Gastrocnemius medialis (tissue), 4 donors: ENCODE measurements around the gene PEMT. TPM values are rescaled to one million over a fixed set of nuclear protein-coding genes. Genes with fewer than 3 reads are reported as not detected.

Experiments used
- ATAC-seq, 2 donors: fragments of 150-250 bp; one replicate each; pipeline ENCODE4 v1.9.1; 2016
- DNase-seq, 2 donors: peaks; one replicate each; pipeline ENCODE4 v3.0.0-alpha.2; 2019
- H3K27ac ChIP-seq, 4 donors: fragments of 200-600 bp; sonication (generic); 1 replicate in 1 of 4; 2 replicates in 3 of 4; pipeline ENCODE4 v1.5.1; 2016 to 2018; ENCODE audit warnings: mild to moderate bottlenecking in 2 of 4, moderate library complexity in 1 of 4
- H3K27me3 ChIP-seq, 3 donors: fragments of 200-600 bp; sonication (generic) in 2 of 3; 1 replicate in 1 of 3; 2 replicates in 2 of 3; pipeline versions ENCODE4 v1.5.1 to v1.6.0; 2016 to 2019; ENCODE audit warnings: mild to moderate bottlenecking in 1 of 3, moderate library complexity in 1 of 3
- H3K36me3 ChIP-seq, 2 donors: fragments of 200-600 bp; sonication (generic) in 1 of 2; one replicate each; pipeline ENCODE4 v1.5.1; 2017 to 2018
- H3K4me1 ChIP-seq, 2 donors: fragments of 200-600 bp; sonication (generic) in 1 of 2; one replicate each; pipeline ENCODE4 v1.5.1; 2016 to 2017; ENCODE audit warnings: mild to moderate bottlenecking in 2 of 2
- H3K4me3 ChIP-seq, 4 donors: fragments of 200-600 bp; sonication (generic) in 3 of 4; 1 replicate in 1 of 4; 2 replicates in 3 of 4; pipeline ENCODE4 v1.5.1; 2016 to 2019; ENCODE audit warnings: mild to moderate bottlenecking in 2 of 4
- H3K9me3 ChIP-seq, 3 donors: fragments of 200-600 bp; sonication (generic) in 2 of 3; 1 replicate in 1 of 3; 2 replicates in 2 of 3; pipeline ENCODE4 v1.5.1; 2016 to 2019
- CTCF ChIP-seq, 5 experiments: fragments of 450-650 bp in 3 of 5; fragments of 200-600 bp in 2 of 5; sonication (generic) in 2 of 5; IDR thresholded peaks in 4 of 5; conservative IDR thresholded peaks in 1 of 5; 1 replicate in 4 of 5; 2 replicates in 1 of 5; pipeline ENCODE4 v1.5.1; 2016 to 2019; ENCODE audit warnings: antibody characterized with exemption in 5 of 5, mild to moderate bottlenecking in 3 of 5, moderate library complexity in 3 of 5
- POLR2A ChIP-seq, 2 donors: fragments of 450-650 bp; IDR thresholded peaks; one replicate each; pipeline ENCODE4 v1.6.1; 2017; ENCODE audit warnings: antibody characterized with exemption in 2 of 2, mild to moderate bottlenecking in 2 of 2, moderate library complexity in 2 of 2
- in situ Hi-C, 4 donors: fragments of 200-750 bp; cut with MboI; loops; one replicate each; pipeline versions ENCODE4 v1.15.0 to v1.8.0; 2017; ENCODE audit warnings: low sequenced_read_pairs in 4 of 4
- intact Hi-C: fragments of 100-400 bp; cut with DNase I; formaldehyde crosslinking; loops from one replicate; pipeline ENCODE4 v1.15.1; 2023; ENCODE audit warnings: low total_unique reads
- total RNA-seq, 4 donors: library from RNA; depleted of rRNA; stranded (reverse); fragments of >200 nt; gene quantifications; one replicate each; pipeline versions ENCODE4 v1.1.0 to v1.2.3, GENCODE V29; 2016

The PEMT gene
- total RNA-seq, 4 donors from 2014 or later, result 32.8 to 48.2 (median 34.2) TPM

- DNase-seq (no peak), ATAC-seq (no peak)
- Histone ChIP-seq H3K4me1 (no peaks in the 10 kb centered on the region), H3K9me3 (no peaks in the 10 kb centered on the region), H3K27ac (no peak overlapping the region), H3K4me3 (no peak overlapping the region), H3K36me3 (no peaks in the 10 kb centered on the region), H3K27me3 (no peaks in the 10 kb centered on the region)
- intact Hi-C loops (no loop called here), in situ Hi-C loops (no loop called here)
- TF ChIP-seq POLR2A (IDR thresholded peaks at IDR 0.05), result no peak
- TF ChIP-seq CTCF (IDR thresholded peaks at IDR 0.05 in 4 of 5, conservative IDR thresholded peaks at IDR 0.05 in 1 of 5), result no peak
These were observed 71.6 kb downstream of the PEMT start for GRCh38 chr17:17519886-17520285.

- ATAC-seq, result no peak
These were observed 72.6 kb downstream of the PEMT start for GRCh38 chr17:17518951-17519350.

GRCh38 chr17:17518014-17518413 is 73.5 kb downstream of the PEMT start:
- H3K9me3 ChIP-seq, result no peaks in the 10 kb centered on the region
- H3K4me1 ChIP-seq, result no peaks in the 10 kb centered on the region
- no peaks in the 10 kb centered on the region for H3K36me3 ChIP-seq

More at GRCh38 chr17:17518951-17519350, 72.6 kb downstream of the PEMT start:
- H3K4me3 ChIP-seq, result no peak overlapping the region
- no peaks in the 10 kb centered on the region for H3K36me3 ChIP-seq
- no peaks in the 10 kb centered on the region for H3K4me1 ChIP-seq
- H3K27ac ChIP-seq, result no peak overlapping the region
- no peak for DNase-seq
- TF ChIP-seq CTCF (IDR thresholded peaks at IDR 0.05 in 4 of 5, conservative IDR thresholded peaks at IDR 0.05 in 1 of 5) (no peak), POLR2A (IDR thresholded peaks at IDR 0.05) (no peak)
- no peaks in the 10 kb centered on the region for H3K9me3 ChIP-seq
- in situ Hi-C loops, result no loop called here
- H3K27me3 ChIP-seq, result no peaks in the 10 kb centered on the region
- intact Hi-C loops, result no loop called here

GRCh38 chr17:17516941-17517720 is 74.4 kb downstream of the PEMT start:
- no peak for TF ChIP-seq POLR2A (IDR thresholded peaks at IDR 0.05)
- no peak for TF ChIP-seq CTCF (IDR thresholded peaks at IDR 0.05 in 4 of 5, conservative IDR thresholded peaks at IDR 0.05 in 1 of 5)

More at GRCh38 chr17:17518014-17518413, 73.5 kb downstream of the PEMT start:
- in situ Hi-C loops (no loop called here), intact Hi-C loops (no loop called here)
- Histone ChIP-seq H3K27me3 (no peaks in the 10 kb centered on the region), H3K27ac (no peak overlapping the region), H3K4me3 (no peak overlapping the region)
- no peak for TF ChIP-seq CTCF (IDR thresholded peaks at IDR 0.05 in 4 of 5, conservative IDR thresholded peaks at IDR 0.05 in 1 of 5)
- no peak for TF ChIP-seq POLR2A (IDR thresholded peaks at IDR 0.05)
- DNase-seq (no peak), ATAC-seq (no peak)

More at GRCh38 chr17:17516941-17517720, 74.4 kb downstream of the PEMT start:
- Histone ChIP-seq H3K4me1 (no peaks in the 10 kb centered on the region), H3K27ac (no peak overlapping the region), H3K36me3 (no peaks in the 10 kb centered on the region), H3K9me3 (no peaks in the 10 kb centered on the region), H3K27me3 (no peaks in the 10 kb centered on the region), H3K4me3 (no peak overlapping the region)
- intact Hi-C loops, result no loop called here
- ATAC-seq, result no peak
- no peak for DNase-seq
- in situ Hi-C loops, result no loop called here
